NCI-H1930 (cell line): ENCODE data around the gene ASL.
"Not testable (repeated sequence)": the region's sequence is repeated elsewhere in the genome, so short reads cannot be mapped to it uniquely, and the experiment has no call there.

Experiments used
- DNase-seq, 2 experiments: peaks; one replicate each; lab custom pipeline; 2025; lab: John Stamatoyannopoulos, UW

The ASL gene

DNA sequence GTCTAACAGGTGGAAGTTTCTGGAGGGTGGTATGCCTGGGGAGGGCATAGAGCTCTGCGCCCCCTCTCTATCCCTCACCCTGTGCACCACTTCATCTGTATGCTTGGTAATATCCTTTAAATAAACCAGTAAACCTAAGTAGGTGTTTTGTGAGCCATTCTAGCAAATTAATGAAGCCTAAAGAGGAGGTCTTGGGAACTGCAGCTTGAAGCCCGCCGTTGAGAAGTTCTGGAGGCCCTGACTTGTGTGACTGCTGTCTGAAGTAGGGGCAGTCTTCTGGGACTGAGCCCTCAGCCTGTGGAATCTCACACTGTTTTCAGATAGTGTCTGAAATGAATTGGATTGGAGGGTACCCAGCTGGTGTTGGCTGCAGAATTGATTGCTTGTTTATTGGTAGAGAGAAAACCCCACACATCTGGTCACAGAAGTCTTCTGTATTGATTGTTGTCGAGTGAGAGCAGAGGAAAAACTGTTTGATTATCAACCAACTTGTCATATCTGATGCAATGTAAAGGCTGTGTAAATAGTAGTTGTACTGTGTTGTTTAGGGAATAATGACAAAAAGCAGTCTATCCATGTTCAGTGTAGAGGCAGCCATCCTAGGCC, 43.7 kb downstream of the ASL start:
- DNase-seq, result no peak

DNA sequence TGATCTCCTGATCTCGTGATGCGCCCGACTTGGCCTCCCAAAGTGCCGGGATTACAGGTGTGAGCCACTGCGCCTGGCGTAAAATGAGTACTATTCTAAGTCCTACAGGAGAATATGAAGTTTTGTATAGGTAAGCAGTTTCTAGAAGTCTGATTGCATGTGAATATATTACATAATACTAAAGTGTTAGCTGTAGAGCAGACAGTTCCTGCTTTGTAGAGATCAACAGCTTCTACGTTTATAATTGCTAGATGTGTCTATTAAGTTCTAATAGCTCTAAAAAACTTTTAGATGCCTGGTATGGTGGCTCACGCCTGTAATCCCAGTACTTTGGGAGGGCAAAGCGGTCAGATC, 47.5 kb downstream of the ASL start:
- DNase-seq, result no peak

DNA sequence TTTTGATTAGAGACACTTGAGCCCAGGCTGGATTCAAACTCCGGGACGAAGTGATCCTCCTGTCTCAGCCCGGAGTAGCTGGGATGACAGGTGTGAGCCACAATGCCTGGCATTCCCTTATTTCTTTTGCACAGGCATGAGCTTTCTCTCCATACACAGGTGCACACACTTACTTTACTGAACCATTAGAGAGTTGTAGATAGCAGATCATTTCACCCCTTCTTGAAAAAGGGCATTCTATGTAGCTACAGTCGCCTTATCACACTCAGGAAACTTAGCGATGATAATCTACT, 48.9 kb downstream of the ASL start:
- DNase-seq, result not testable (repeated sequence)

DNA sequence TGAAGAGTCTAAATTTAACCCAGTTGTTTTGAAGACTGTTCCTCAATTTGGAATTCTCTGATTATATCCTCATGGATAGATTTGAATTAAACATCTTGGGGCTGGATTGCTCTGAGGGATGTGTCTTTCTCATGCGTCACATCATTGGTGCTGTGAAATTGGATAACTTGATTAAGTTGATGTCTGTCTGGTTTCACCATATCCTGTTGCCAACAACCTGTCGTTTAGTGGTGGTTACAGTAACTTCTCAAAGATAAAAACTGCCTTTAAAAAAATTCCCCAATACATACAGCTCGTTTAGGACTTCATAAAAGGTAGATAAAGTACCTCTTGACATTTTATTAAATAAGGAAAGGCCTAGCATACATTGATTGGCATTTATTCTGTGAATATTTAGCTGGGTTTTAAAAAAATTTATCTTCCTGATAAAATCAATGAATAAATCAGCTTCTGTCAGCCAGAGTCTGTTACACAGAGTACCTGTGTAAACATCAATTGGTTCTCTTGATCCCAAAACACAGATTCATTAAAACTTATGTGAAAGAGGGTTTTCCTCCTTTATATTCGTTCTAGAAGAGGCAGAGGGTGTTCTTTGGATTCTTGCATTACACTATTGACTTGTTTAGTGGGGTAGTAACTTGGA, 49.6 kb downstream of the ASL start:
- DNase-seq, result no peak

DNA sequence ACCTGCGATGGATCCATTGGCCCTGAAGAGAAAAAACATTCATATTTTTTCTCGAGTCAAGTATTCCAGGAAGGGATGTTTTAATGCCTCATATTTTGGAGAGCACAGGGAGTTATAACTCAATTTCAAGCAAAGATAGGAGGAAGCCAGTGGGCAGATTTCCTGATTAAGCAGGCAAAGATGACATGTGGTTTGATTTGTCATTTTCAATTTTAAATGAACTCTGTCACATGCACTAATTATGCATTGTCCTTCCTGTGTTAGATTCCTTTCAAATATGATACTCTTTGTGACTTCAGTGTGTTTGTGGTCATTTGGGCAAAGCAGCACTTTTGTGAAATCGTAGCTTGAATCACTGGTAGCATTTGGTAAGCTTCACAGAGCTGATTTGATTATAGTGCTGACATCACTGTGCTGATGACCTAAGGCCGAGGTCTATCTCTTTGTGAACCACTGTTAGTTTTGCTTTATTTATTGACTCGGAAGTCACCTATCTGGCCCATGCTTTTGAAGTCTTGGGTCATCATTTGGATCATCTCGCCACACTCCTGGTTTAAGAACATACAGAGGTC, 50.2 kb downstream of the ASL start:
- not testable (repeated sequence) for DNase-seq

DNA sequence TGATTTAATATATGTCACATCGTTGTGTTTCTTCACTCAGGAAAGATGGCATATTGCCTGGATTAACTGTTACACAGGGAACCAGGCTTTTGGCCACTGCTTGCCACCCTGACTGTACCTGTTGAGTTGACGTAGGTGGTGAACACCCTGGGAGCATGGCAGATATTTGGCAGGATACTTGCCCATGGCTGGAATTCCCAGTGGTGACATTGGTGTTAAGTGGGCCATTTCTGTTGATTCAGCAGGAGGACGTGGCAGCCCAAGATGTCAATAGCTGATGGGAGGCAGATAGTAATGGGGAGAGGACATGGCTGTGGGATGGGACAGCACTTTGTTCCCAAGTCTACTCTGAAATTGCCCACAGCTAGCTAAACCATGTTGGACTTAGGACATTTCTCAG, 51.6 kb downstream of the ASL start:
- not testable (repeated sequence) for DNase-seq

DNA sequence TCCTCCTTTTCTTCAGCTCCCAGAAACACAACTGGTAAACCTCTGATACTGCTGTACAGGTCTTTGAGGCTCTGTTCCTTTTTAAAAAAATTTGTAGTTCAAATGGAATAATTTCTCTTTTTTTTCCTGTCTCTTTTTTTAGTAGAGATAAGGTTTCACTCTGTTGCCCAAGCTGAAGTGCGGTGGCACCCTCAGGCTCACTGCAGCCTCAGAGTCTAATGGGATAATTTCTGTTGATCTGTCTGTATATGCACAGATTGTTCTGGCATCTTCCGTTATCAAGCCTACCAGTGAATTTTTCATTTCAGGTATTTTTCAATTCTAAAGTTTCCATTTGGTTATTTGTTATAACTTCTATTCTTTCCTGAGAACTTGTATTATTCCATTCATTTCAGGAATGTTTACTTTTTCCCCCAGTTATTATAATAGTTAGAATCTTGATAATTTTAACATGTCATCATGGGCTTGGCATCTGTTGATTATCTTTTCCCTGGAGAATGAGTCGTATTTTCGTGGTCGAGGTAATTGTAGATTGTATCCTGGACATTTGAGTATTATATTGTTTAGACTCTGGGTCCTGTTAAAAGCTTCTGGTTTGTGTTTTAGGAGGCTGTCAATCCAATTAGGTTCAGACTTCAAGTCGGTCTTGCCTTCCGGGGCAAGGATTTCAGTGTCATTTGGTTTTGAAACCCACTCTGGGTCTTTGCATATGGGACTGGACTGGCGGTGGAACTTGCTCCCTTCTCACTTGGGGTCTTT, 63.6 kb downstream of the ASL start:
- no peak for DNase-seq

DNA sequence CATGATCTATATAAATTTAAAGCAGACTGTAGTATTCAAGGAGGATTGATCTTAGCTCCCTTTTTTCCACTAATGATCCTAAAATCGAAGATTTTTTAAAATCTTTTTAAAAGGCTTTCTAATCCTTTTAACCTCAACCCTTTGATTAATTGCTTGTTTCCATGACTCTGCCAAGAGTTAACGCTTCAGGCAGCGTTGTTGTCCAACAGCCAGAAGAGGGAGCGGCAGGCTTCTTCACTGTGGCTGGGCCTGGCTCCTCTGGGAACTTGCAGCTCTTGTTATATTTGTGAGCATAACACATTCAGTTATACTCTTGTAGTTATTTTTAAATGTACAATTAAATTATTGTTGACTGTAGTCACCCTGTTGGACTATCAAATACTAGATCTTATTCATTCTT, 65.3 kb downstream of the ASL start:
- DNase-seq, result peak in 1 of 2 experiments; percentile 20

DNA sequence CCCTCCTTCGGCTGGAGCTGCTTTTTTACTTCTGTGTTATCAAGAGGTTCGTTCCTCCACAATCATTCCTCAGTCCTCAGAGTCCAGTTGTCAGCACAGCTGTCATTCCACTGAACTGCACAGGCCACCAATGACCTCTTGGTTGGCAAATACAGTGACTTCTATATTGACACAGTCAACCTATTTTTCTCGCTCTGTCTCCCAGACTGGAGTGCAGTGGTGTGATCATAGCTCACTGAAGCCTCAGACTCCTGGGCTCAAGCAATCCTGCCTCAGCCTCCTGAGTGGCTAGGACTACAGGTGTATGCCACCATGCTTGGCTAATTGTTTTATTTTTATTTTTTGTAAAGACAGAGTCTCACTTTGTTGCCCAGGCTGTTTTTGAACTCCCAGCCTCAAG, 66.7 kb downstream of the ASL start:
- DNase-seq, result no peak

DNA sequence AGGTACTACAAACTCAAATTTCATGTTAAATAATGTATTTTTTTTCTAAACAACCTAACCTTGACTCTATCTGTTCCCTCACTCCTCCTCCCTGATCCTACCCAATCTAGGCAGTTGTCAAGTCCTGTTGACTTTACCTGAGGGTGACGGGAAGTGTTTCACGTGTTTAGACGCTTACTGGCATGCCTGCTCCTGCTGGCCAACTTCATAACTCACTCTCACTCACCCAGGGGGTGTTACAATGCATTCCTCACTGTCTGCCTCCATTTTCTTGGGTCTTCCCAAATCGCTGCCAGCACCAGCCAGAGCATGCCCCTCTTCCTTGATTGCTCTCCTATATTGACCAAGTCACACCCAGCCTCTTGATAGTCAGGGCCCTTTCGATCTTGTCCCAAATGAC, 67.4 kb downstream of the ASL start:
- no peak for DNase-seq
